HG02884 (cell line): Measurements from ENCODE around the gene ZNG1F.
"Not testable (repeated sequence)": the region's sequence is repeated elsewhere in the genome, so short reads cannot be mapped to it uniquely, and the experiment has no call there.

Experiments used
- ATAC-seq: cut with Tn5 transposase; IDR thresholded peaks from one replicate; pipeline ENCODE4 v1.9.1; 2021; ENCODE audit warnings: mild to moderate bottlenecking, moderate library complexity; ENCODE audit not compliant: unreplicated experiment

ZNG1F gene

DNA sequence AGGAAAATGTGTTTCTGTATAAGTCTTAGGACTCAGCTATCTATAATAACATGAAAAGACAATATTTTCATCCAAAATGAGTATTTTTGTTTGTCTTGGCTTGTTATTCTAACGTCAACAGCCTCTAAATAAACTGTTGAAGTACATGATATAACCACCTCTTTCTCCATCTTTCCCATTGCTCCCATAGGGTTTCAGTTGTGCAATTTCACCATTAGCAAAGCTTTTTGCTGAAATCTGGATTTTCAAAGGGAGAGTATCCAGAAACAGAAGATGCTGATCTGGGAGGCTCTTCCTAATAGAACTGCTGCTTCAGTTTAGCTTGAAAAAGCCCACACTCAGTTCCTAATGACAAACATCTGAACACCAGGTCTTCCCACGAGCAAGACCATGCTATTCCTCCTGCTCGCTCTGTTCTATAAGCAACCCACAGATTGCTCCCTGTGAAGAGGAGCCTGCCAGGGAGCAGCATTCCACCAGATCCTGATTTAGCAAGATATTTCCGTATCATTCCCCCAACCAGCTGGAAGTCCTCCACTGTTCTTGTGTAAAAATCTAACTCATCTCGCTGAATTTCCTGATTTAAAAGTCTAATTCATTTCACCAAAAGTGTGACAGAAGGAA, 101.8 kb downstream of the ZNG1F start:
- ATAC-seq, result not testable (repeated sequence)

DNA sequence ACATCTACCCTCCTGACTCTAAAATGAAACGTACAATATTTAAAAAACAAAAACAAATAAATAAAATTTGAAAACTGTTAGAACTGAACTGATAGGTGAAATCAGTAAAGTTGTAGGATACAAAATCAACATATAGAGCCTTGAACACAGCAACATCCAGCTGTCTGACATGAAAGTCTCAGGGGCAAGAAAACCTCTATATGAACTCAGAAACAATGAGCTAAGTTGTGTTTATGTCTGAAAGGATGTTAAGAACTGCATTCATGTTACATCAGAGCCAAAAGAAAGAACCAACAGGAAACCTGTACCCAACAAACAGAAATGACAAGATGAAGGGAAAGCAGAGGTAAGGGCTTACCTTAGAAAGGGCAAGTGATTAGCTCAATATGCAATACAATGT, 102.4 kb downstream of the ZNG1F start:
- not testable (repeated sequence) for ATAC-seq

DNA sequence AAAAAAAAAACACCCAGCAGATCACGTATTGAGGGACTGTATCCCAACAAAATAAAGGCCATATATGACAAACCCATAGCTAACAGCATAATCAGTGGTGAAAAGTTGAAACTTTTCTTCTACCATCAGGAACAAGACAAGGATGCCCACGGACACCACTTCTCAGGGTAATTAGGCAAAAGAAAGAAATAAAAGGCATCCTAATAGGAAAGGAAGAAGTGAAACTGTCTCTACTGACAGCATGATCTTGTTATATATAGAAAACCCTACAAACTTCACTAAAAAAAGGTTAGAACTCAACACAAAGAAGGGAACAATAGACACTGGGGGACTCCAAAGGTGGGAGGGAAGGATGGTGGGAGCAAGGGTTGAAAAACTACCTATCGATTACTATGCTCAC, 102.9 kb downstream of the ZNG1F start:
- peak; percentile 34 for ATAC-seq

DNA sequence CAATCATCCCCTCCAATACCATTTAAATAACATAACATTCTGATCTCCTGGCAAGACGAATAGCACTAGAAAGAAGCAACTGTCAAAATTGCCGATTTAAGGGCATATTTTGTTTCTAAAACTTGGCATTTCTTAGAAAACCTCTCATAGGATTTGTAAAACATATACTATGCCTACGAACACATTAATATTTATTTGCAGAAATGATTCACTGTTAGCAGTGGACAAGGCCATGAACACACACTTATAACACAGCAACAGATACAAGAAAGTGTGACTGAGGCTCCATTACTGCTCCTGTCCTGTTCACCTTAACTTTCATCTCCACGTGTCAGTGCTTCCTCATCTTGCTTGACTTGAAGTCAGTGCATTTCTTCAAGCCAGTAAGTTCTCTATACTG, 106.8 kb downstream of the ZNG1F start:
- not testable (repeated sequence) for ATAC-seq
